GM19025 (cell line): Measurements from ENCODE around the gene SORBS2.
"Not testable (repeated sequence)": the region's sequence is repeated elsewhere in the genome, so short reads cannot be mapped to it uniquely, and the experiment has no call there.

Experiments
- ATAC-seq: cut with Tn5 transposase; IDR thresholded peaks from one replicate; pipeline ENCODE4 v1.9.1; 2021; ENCODE audit warnings: mild to moderate bottlenecking, low read depth, moderate library complexity; ENCODE audit not compliant: unreplicated experiment

SORBS2 gene

GRCh38 chr4:185718578-185719499, 93.2 kb downstream of the SORBS2 start:
- ATAC-seq, result no peak

DNA sequence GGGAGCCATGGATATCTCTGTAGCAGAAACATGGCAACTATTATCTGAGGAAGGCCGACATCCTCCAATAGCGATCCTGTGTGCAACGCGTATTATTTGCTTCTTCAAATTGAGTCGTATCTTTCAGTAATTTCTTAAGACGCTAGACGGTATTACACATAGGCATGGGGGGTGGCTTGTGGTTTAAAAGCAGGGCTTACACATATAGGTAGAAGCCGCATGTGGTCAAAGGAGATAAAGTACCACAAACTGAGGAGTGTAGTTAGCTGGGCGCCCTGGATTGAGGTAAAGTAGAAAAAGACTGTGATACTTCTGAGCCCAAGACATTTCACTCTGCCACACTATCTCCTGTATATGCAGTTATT, 94.6 kb downstream of the SORBS2 start:
- ATAC-seq, result no peak

DNA sequence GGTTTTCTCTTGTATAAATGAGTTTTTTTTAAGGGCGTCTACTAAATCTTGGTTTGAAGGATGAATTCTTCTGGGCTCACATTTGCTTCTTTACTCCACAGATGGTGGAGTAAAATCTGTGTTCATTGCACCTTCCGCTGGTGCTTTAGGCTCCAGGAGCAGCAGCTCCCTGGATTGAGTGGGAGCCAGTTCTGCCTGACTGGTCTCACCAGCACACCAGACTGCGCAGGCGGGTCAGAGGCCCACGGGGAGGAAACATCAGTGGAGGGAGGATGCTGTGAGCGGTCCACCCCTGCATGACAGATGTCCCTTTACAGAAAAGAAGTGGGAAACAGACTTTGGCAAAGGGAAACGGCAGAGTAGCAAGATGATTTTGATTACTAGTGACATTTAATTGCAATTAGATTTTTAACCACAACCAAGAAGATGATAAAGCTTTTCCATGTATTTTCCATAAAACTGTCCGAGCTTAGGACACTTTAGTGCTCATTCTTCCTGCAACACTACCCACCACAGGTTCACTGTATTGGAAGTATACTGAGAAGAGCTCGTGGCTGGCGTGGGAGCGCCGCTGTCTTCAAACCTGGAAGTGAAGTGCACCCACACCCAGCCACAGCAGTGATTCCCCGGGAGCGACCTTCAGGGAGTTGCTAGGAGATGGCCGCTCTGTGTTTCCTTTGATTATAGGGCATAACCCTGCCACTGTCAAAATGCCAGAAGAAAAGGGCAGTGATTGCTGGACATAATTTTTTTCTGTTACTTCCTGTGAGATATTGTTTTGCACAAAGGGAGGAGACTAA, 95.2 kb downstream of the SORBS2 start:
- no peak for ATAC-seq

GRCh38 chr4:185716141-185716551, 95.8 kb downstream of the SORBS2 start:
- no peak for ATAC-seq

- not testable (repeated sequence) for ATAC-seq
Measured at GRCh38 chr4:185714524-185714923, 97.5 kb downstream of the SORBS2 start.

GRCh38 chr4:185713731-185714130, 98.3 kb downstream of the SORBS2 start:
- no peak for ATAC-seq

- no peak for ATAC-seq
Measured at GRCh38 chr4:185713272-185713671, 98.7 kb downstream of the SORBS2 start.

DNA sequence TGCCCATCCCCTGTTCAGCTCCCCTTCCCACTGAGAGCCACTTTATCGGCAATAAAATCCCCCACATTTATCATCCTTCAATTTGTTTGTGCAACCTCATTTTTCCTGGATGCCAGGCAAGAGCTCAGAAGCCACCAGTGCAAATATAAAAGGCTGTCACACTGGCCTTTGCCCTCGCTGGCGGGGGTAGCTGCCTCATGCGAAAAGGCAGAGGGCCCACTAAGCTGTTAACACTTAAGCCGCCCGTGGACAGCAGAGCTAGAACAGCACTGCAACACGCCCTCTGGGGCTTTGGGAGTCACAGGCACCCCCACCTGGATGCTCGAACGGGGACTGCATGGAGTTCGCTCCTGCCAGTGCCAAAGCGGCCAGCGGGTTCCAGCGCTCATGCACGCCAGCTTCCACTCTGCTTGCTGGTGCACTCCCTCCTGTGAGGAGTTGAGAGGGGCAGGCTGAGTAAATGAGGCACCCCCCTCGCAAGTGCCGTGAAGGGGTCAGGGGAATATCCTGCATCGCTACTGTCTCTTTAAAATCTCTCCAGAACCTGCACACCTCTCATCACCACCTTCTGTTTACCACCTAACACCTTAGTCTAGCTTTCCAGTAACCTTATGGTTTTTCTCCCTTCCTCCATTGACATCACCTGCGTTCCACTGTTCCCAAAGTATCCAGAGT, 99.5 kb downstream of the SORBS2 start:
- ATAC-seq, result no peak

- no peak for ATAC-seq
Measured at GRCh38 chr4:185711726-185712125, 100.3 kb downstream of the SORBS2 start.

DNA sequence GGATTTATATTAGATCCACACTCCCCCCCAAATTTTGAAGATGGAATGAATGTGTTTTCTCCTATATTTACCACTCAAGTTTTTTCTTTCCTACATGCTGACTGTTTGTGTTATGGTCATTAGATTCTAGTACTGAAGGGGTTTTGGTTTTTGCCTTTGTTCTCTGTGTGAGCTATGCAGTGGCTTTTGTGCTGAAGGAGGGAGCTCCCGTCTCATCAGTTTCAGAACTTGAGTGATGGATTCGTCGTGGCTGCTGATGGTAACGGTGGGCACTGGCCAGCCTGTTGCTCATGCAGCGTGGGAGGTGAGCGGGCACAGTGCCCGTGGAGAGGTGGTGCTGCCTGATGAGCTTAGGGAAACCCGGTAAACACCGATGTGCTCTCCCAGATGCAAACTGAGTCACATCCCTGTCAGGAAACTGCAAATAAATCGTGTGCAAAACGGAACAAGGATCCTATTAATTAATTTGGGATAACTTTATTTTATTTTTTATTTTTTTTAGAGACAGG, 101.5 kb downstream of the SORBS2 start:
- no peak for ATAC-seq

DNA sequence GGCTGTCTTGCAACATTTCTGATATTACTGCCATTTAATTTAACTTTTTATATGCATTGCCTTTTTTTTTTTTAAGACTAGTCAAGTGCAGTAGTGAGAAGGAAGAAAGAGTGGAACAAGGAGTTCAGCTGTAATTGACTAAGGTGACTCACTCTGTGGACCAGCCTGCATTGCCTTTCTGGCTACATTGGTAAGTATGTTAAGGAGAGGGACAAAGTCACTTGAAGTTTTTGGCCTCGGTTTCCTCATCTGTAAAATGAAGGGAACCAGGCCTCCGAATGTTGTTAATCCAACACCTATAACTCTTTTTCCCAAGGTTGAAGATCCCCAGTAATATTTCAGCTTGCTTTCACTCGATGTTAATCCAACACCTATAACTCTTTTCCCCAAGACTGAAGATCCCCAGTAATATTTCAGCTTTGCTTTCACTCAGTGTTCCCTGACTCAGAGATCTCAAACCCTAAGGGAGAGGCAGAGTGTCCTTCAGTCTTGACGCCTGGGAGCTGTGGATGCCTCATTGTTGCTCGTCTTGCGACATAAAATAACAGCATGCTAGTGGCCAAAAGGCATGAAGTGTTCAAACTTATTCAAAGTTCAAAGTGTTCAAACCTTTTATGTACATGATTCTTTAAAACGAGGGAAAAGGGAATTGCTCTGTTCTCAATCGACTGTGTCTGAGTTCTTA, 102.0 kb downstream of the SORBS2 start:
- no peak for ATAC-seq

DNA sequence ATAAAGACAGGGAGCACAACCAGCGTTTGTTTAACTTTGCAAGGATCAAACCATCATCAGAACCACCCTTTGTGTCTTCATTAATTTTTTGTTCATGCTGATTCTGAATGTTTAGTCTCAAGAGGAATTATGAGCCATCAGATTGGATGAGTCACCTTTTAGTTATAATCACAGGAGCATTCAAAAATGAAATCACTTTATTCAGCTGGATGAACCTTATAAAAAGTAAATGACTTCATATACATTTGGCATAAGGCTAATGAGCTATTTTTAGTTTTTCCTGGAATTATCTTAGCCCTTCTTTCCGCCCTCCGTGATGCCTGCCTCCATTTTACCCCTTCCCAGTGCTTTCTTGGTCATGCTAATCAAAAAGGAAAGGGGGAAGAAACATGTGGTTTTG, 103.6 kb downstream of the SORBS2 start:
- ATAC-seq, result no peak

GRCh38 chr4:185707622-185708021, 104.4 kb downstream of the SORBS2 start:
- ATAC-seq, result not testable (repeated sequence)

- no peak for ATAC-seq
Measured at GRCh38 chr4:185702147-185702663, 109.8 kb downstream of the SORBS2 start.

DNA sequence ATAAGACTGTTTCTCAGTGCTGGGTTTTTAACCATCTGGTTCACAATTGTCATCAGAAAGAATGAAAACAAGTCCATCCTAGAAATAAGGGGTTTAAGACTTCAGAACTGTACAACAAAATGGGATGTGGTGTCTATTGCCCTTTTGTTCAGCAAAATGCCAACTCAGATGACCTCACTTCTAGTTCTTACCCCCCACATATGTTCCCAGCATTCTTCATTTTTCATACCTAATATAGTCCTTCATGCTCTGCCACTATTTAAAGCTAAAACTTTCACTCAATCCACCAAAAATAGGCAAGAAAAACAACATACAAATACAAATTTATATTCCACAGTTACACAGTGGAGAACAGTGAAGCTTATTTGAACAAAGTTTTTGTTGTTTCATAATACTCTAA, 111.4 kb downstream of the SORBS2 start:
- ATAC-seq, result no peak

DNA sequence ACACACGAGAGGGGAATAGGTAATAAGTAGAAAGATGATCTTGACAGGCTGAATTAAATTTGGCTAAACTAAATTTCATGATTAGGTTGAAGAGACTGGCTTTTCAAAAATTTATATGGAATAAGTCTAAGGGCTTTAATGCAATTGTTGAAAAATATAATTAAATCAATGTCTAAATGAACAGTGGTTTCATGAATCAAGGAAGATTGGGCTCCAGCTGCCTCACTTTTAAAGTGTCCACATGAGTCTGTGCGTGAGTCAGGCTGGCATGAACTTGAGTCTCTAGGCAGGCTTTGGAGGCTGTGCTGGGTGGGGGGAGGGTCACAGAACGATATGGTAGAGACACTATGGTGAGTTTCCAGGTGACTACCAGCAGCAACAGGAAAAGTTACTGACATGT, 111.9 kb downstream of the SORBS2 start:
- ATAC-seq, result no peak

GRCh38 chr4:185697488-185697887, 114.5 kb downstream of the SORBS2 start:
- ATAC-seq, result no peak

DNA sequence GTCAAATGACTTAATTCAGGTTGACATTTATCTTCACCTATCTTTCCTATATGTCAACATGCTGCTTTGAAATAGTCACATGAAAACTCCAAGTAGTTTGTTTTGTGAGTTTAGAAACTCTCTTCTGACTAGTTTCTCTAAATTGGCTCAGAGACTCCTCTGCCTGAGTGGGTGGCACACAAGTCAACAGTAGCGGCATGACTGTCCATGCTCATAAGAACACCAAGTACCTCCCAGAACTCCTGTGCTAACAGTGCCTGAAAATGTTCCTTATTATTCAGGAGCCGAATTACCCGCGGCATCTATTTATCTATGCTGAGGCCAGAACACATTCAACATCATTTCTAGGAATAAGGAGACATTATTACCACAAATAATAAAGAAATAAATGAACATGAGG, 116.3 kb downstream of the SORBS2 start:
- ATAC-seq, result no peak

GRCh38 chr4:185693548-185694215, 118.3 kb downstream of the SORBS2 start:
- no peak for ATAC-seq

DNA sequence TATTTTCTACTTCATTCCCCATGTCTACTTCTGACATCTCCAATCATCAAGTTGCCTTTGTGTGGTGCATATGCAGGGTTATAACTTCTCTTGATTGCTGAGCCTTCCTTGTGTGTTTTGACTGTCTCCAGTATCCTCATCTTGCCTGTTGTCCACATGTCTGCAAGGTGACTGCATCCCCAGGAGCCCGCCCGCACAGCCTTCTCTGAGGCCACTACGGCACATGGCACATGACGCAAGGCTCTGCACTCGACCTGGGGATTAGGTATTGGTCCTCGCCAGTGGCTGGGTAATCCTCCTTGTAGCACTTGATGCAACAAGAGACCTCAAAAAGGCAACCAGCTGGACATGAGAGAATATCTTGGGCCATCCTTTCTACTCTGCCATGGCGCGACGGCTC, 122.6 kb downstream of the SORBS2 start:
- ATAC-seq, result no peak
